Ishikawa (cell line): ENCODE measurements around the gene TMEM141.

Experiments used
- CEBPB ChIP-seq: IDR thresholded peaks from 2 replicates; pipeline ENCODE4 v1.6.1; 2012
- CREB1 ChIP-seq: IDR thresholded peaks from 2 replicates; pipeline ENCODE4 v1.6.1; 2012; ENCODE audit warnings: low read depth
- EGR1 ChIP-seq: IDR thresholded peaks from 2 replicates; pipeline ENCODE4 v1.6.1; 2012
- EP300 ChIP-seq: IDR thresholded peaks from 2 replicates; pipeline ENCODE4 v1.6.1; 2012; ENCODE audit warnings: borderline replicate concordance
- FOXM1 ChIP-seq: IDR thresholded peaks from 2 replicates; pipeline ENCODE4 v1.6.1; 2012; ENCODE audit warnings: low read depth, borderline replicate concordance
- MAX ChIP-seq: IDR thresholded peaks from 2 replicates; pipeline ENCODE4 v1.6.1; 2012
- NFIC ChIP-seq: IDR thresholded peaks from 2 replicates; pipeline ENCODE4 v1.6.1; 2012
- RAD21 ChIP-seq: IDR thresholded peaks from 2 replicates; pipeline ENCODE4 v1.6.1; 2012; ENCODE audit warnings: low read depth
- REST ChIP-seq: IDR thresholded peaks from 2 replicates; pipeline ENCODE4 v1.6.1; 2012; ENCODE audit warnings: low read depth, mild to moderate bottlenecking
- TAF1 ChIP-seq: IDR thresholded peaks from 2 replicates; pipeline ENCODE4 v1.6.1; 2012; ENCODE audit warnings: low read depth, mild to moderate bottlenecking
- TCF12 ChIP-seq: IDR thresholded peaks from 2 replicates; pipeline ENCODE4 v1.6.1; 2012; ENCODE audit warnings: low read depth
- TEAD4 ChIP-seq: IDR thresholded peaks from 2 replicates; pipeline ENCODE4 v1.6.1; 2012
- USF1 ChIP-seq: IDR thresholded peaks from 2 replicates; pipeline ENCODE4 v1.6.1; 2012
- YY1 ChIP-seq: IDR thresholded peaks from 2 replicates; pipeline ENCODE4 v1.6.1; 2012; ENCODE audit warnings: low read depth
- ZBTB7A ChIP-seq: IDR thresholded peaks from 2 replicates; pipeline ENCODE4 v1.6.1; 2012; ENCODE audit warnings: low read depth

Gene TMEM141

GRCh38 chr9:136762221-136762691, 28.9 kb upstream of the TMEM141 start:
- TF ChIP-seq CEBPB: no peak
- TF ChIP-seq FOXM1: no peak
- TF ChIP-seq YY1: no peak
- TF ChIP-seq CREB1: no peak
- no peak for TF ChIP-seq EP300
- no peak for TF ChIP-seq TAF1
- no peak for TF ChIP-seq ZBTB7A
- no peak for TF ChIP-seq REST
- TF ChIP-seq USF1: no peak
- TF ChIP-seq TCF12: no peak

- TF ChIP-seq EP300 (no peak), MAX (peak; percentile 28; the same call in 1 of the 2 replicates)
Observed at GRCh38 chr9:136762915-136763648, 28.1 kb upstream of the TMEM141 start.

- no peak for TF ChIP-seq CEBPB
- TF ChIP-seq REST: no peak
- TF ChIP-seq ZBTB7A: no peak
- no peak for TF ChIP-seq FOXM1
- TF ChIP-seq NFIC: no peak
- TF ChIP-seq USF1: no peak
- no peak for TF ChIP-seq YY1
- TF ChIP-seq EP300: no peak
Observed at GRCh38 chr9:136763649-136764035, 27.5 kb upstream of the TMEM141 start.

GRCh38 chr9:136764301-136764891, 26.7 kb upstream of the TMEM141 start, which contains the start of gene LCN15:
LCN15 (minus strand) TSS chr9:136764518; CDS start chr9:136764488, 30 bp downstream.
- TF ChIP-seq CEBPB (no peak), ZBTB7A (0 out of 2 replicates have a peak, but pooled peaks have one; percentile 32)

GRCh38 chr9:136765041-136765440, 26.1 kb upstream of the TMEM141 start:
- TF ChIP-seq CEBPB (no peak), NFIC (no peak), TEAD4 (no peak), REST (no peak), USF1 (no peak), YY1 (no peak), FOXM1 (no peak), ZBTB7A (no peak), EGR1 (no peak), TAF1 (no peak), RAD21 (no peak), EP300 (no peak)
